ENCODE measurements around the gene TP53I13. TPM values are rescaled to one million over a fixed set of nuclear protein-coding genes. Genes with fewer than 3 reads are reported as not detected.

TP53I13 gene
- total and polyA plus RNA-seq, 2 of the 13 experiments (the other 11 are each of a cell fraction or from before 2014, with no cell fraction given) = 16.9 to 25.7 TPM

DNA sequence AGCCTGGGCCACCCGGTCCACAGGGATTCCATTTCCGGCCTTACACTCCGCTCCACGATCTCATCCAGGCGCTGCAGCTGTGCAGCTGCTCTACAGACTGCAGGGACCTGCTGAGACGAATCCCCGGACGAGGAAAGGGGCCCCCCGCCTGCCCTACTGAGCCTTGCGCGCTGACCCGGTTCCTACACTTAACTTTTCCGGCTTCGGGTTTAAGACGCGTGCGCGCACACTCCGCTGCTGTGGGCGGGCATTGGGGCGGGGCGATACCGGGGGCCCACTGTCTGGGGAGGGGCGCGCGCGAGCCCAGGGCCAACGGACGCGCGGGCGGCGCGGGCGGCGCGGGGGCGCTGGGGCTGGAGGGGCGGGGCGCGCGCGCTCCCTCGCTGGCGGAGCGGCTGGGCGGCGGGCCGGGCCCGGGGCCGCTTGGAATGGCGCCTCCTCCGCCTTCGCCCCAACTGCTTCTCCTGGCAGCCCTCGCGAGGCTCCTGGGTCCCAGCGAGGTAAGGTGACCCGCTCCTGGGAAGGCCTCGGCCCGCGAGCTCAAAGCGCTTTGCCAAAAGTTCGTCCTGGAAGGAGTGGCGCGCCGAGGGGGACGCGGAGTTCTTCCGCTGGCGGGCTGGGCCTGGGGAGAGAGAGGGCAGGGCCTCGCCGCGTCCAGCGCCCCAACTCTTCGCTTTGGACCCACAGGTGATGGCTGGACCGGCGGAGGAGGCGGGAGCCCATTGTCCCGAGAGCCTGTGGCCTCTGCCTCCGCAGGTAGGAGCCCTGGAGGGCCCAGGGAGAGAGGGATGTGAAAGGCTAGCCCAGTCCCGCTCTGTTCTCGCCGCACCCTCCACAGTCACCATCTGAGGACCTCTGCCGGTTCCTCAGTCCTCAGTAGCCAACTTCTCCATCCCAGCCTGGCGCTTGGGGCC is at the start of gene TP53I13 (continued):
- TF ChIP-seq XRCC5 (optimal IDR thresholded peaks at IDR 0.05; ENCODE audit: low read length) (no peak), ZNF510 (CRISPR knock-in tag; IDR thresholded peaks at IDR 0.05; ENCODE audit: low read depth) (no peak), MAFK (conservative IDR thresholded peaks at IDR 0.05 in 1 of 2, IDR thresholded peaks at IDR 0.05 in 1 of 2; ENCODE audit: low read length in 2 of 2) (no peak), HNRNPL (IDR thresholded peaks at IDR 0.05; ENCODE audit: low read depth, low read length) (no peak), ZNF367 (CRISPR knock-in tag; IDR thresholded peaks at IDR 0.05; ENCODE audit: borderline replicate concordance) (no peak), HOXA3 (CRISPR knock-in tag; IDR thresholded peaks at IDR 0.05) (peak; percentile 8; the same call in 1 of the 2 replicates), ARNTL (CRISPR knock-in tag; IDR thresholded peaks at IDR 0.05) (no peak), PAWR (CRISPR knock-in tag; IDR thresholded peaks at IDR 0.05; ENCODE audit: borderline replicate concordance) (no peak), RXRB (CRISPR knock-in tag; IDR thresholded peaks at IDR 0.05; ENCODE audit: borderline replicate concordance) (no peak), KMT2B (CRISPR knock-in tag; IDR thresholded peaks at IDR 0.05) (no peak; the same call in 1 of the 2 replicates), ZNF598 (CRISPR knock-in tag; IDR thresholded peaks at IDR 0.05; ENCODE audit: borderline replicate concordance) (no peak), ZFP36L1 (CRISPR knock-in tag; IDR thresholded peaks at IDR 0.05) (no peak), ATAD3A (CRISPR knock-in tag; IDR thresholded peaks at IDR 0.05) (no peak), TCF7 (IDR thresholded peaks at IDR 0.05; ENCODE audit: low read depth) (no peak), RELA (CRISPR knock-in tag; IDR thresholded peaks at IDR 0.05) (no peak), HNRNPLL (IDR thresholded peaks at IDR 0.05; ENCODE audit: low read depth, low read length, poor library complexity, severe bottlenecking) (peak; percentile 38), NFRKB (IDR thresholded peaks at IDR 0.05) (no peak), ZNF562 (CRISPR knock-in tag; IDR thresholded peaks at IDR 0.05; ENCODE audit: borderline replicate concordance) (no peak), TBL1XR1 (IDR thresholded peaks at IDR 0.05; ENCODE audit: borderline replicate concordance, low read length, partially characterized antibody) (no peak), ZZZ3 (CRISPR knock-in tag; IDR thresholded peaks at IDR 0.05; ENCODE audit: borderline replicate concordance) (no peak), ZNF703 (CRISPR knock-in tag; IDR thresholded peaks at IDR 0.05; ENCODE audit: borderline replicate concordance) (no peak), RARG (CRISPR knock-in tag; IDR thresholded peaks at IDR 0.05; ENCODE audit: low read depth) (no peak), SCMH1 (CRISPR knock-in tag; IDR thresholded peaks at IDR 0.05; ENCODE audit: borderline replicate concordance) (no peak)
- TF ChIP-seq, protein P1, sequence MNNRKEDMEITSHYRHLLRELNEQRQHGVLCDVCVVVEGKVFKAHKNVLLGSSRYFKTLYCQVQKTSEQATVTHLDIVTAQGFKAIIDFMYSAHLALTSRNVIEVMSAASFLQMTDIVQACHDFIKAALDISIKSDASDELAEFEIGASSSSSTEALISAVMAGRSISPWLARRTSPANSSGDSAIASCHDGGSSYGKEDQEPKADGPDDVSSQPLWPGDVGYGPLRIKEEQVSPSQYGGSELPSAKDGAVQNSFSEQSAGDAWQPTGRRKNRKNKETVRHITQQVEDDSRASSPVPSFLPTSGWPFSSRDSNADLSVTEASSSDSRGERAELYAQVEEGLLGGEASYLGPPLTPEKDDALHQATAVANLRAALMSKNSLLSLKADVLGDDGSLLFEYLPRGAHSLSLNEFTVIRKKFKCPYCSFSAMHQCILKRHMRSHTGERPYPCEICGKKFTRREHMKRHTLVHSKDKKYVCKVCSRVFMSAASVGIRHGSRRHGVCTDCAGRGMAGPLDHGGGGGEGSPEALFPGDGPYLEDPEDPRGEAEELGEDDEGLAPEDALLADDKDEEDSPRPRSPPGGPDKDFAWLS (CRISPR knock-in tag; IDR thresholded peaks at IDR 0.05; ENCODE audit: borderline replicate concordance) = no peak
- TF ChIP-seq, protein P2, sequence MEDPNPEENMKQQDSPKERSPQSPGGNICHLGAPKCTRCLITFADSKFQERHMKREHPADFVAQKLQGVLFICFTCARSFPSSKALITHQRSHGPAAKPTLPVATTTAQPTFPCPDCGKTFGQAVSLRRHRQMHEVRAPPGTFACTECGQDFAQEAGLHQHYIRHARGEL (CRISPR knock-in tag; IDR thresholded peaks at IDR 0.05) = no peak
- TF ChIP-seq, protein P3, sequence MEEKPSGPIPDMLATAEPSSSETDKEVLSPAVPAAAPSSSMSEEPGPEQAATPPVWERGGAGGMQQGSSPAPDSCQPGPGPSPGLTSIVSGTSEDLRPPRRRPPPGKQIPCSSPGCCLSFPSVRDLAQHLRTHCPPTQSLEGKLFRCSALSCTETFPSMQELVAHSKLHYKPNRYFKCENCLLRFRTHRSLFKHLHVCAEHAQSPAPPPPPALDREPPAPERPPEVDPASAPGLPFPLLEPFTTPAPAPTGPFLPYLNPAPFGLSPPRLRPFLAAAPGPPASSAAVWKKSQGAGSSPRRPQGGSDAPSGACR (CRISPR knock-in tag; IDR thresholded peaks at IDR 0.05) = peak; percentile 44
- TF ChIP-seq, protein P4, sequence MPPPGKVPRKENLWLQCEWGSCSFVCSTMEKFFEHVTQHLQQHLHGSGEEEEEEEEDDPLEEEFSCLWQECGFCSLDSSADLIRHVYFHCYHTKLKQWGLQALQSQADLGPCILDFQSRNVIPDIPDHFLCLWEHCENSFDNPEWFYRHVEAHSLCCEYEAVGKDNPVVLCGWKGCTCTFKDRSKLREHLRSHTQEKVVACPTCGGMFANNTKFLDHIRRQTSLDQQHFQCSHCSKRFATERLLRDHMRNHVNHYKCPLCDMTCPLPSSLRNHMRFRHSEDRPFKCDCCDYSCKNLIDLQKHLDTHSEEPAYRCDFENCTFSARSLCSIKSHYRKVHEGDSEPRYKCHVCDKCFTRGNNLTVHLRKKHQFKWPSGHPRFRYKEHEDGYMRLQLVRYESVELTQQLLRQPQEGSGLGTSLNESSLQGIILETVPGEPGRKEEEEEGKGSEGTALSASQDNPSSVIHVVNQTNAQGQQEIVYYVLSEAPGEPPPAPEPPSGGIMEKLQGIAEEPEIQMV (CRISPR knock-in tag; IDR thresholded peaks at IDR 0.05; ENCODE audit: low read depth) = no peak

Data from HepG2 (cell line).